GM19193 (cell line): Measurements from ENCODE around the gene LARP4B.

ENCODE experiments used
- POLR2A ChIP-seq: IDR thresholded peaks from 4 replicates; pipeline ENCODE4 v1.6.1; 2011; ENCODE audit not compliant: insufficient read depth, insufficient read length; ENCODE audit errors: extremely low read depth

The LARP4B gene

GRCh38 chr10:788796-789748 is 142.4 kb downstream of the LARP4B start:
- TF ChIP-seq POLR2A: no peak

- TF ChIP-seq POLR2A: no peak
Observed at GRCh38 chr10:787933-788651, 143.4 kb downstream of the LARP4B start.

GRCh38 chr10:786633-787474 is 144.7 kb downstream of the LARP4B start:
- no peak for TF ChIP-seq POLR2A

- TF ChIP-seq POLR2A: no peak
Observed at GRCh38 chr10:785861-786214, 145.7 kb downstream of the LARP4B start.

GRCh38 chr10:785089-785860 is 146.2 kb downstream of the LARP4B start:
- no peak for TF ChIP-seq POLR2A

- TF ChIP-seq POLR2A: no peak
Observed at GRCh38 chr10:784403-785088, 147.0 kb downstream of the LARP4B start.

- no peak for TF ChIP-seq POLR2A
Observed at GRCh38 chr10:782751-783648, 148.5 kb downstream of the LARP4B start.

- TF ChIP-seq POLR2A: no peak
Observed at GRCh38 chr10:780536-781524, 150.7 kb downstream of the LARP4B start.

- TF ChIP-seq POLR2A: no peak
Observed at GRCh38 chr10:778626-779330, 152.7 kb downstream of the LARP4B start.

GRCh38 chr10:777913-778479 is 153.5 kb downstream of the LARP4B start:
- TF ChIP-seq POLR2A: no peak

GRCh38 chr10:776772-777171 is 154.7 kb downstream of the LARP4B start:
- no peak for TF ChIP-seq POLR2A
